A673 (cell line): ENCODE data around the gene NOC4L. TPM values are rescaled to one million over a fixed set of nuclear protein-coding genes. Genes with fewer than 3 reads are reported as not detected.

ENCODE experiments used
- BruUV-seq: library from RNA; stranded (reverse); fragments of 400-500 nt; replicated peaks from 2 replicates; lab custom pipeline; 2021; lab: Mats Ljungman, UMichigan
- CTCF ChIA-PET: fragments of 300-600 bp; sonication (Branson Sonifier 250); formaldehyde crosslinking; loops from one replicate; lab custom pipeline; 2022; ENCODE audit warnings: antibody characterized with exemption; lab: Charles Lee
- POLR2A ChIA-PET: fragments of 300-600 bp; sonication (Branson Sonifier 250); formaldehyde crosslinking; loops from one replicate; lab custom pipeline; 2022; ENCODE audit warnings: antibody characterized with exemption; ENCODE audit not compliant: low non-redundant PET; lab: Charles Lee
- DNase-seq: peaks from one replicate; pipeline ENCODE4 v3.0.0-alpha.2; 2015; ENCODE audit warnings: low spot score
- H3K27ac ChIP-seq: fragments of 200-600 bp; sonication (generic); 2 replicates; pipeline ENCODE4 v1.5.1; 2016; ENCODE audit warnings: mixed run types, low read depth, mild to moderate bottlenecking, mixed read lengths, antibody characterized with exemption, low read length; ENCODE audit not compliant: poor library complexity, severe bottlenecking
- H3K27me3 ChIP-seq: fragments of 200-600 bp; sonication (generic); replicated peaks from 2 replicates; pipeline ENCODE4 v1.6.1; 2017; ENCODE audit warnings: mixed run types, low read depth, mild to moderate bottlenecking, mixed read lengths, antibody characterized with exemption, low read length; ENCODE audit not compliant: insufficient read depth, poor library complexity
- H3K36me3 ChIP-seq: fragments of 200-600 bp; sonication (generic); 2 replicates; pipeline ENCODE4 v1.6.1; 2016; ENCODE audit warnings: mixed run types, mild to moderate bottlenecking, mixed read lengths, antibody characterized with exemption, low read length; ENCODE audit not compliant: insufficient read depth, poor library complexity, severe bottlenecking
- H3K4me1 ChIP-seq: fragments of 200-600 bp; sonication (generic); 2 replicates; pipeline ENCODE4 v1.6.1; 2017; ENCODE audit warnings: mixed run types, mild to moderate bottlenecking, mixed read lengths, antibody characterized with exemption, low read length; ENCODE audit not compliant: insufficient read depth, poor library complexity, severe bottlenecking
- H3K4me3 ChIP-seq: fragments of 200-600 bp; sonication (generic); 2 replicates; pipeline ENCODE4 v1.5.1; 2016; ENCODE audit warnings: low read depth, mixed run types, mild to moderate bottlenecking, mixed read lengths, low read length; ENCODE audit not compliant: poor library complexity, severe bottlenecking
- H3K9me3 ChIP-seq: fragments of 200-600 bp; sonication (generic); 2 replicates; pipeline ENCODE4 v1.6.1; 2016; ENCODE audit warnings: mixed run types, low read depth, mild to moderate bottlenecking, mixed read lengths, antibody characterized with exemption, low read length; ENCODE audit not compliant: poor library complexity, severe bottlenecking
- EZH2 ChIP-seq: fragments of 200-600 bp; sonication (generic); IDR thresholded peaks from 2 replicates; pipeline ENCODE4 v1.6.1; 2017; ENCODE audit warnings: borderline replicate concordance, low read depth, mild to moderate bottlenecking, mixed read lengths, antibody characterized with exemption, low read length; ENCODE audit not compliant: poor library complexity, severe bottlenecking
- intact Hi-C: fragments of 100-400 bp; cut with micrococcal nuclease; formaldehyde crosslinking; loops from one replicate; pipeline ENCODE4 v1.10.0; 2022; ENCODE audit not compliant: unreplicated experiment
- total RNA-seq: library from RNA; stranded (reverse); gene quantifications from 2 replicates; pipeline ENCODE4 v1.2.3, GENCODE V29; 2021
- TF ChIP-seq, protein P1 (sequence below): fragments of 300-800, 200-600 bp; sonication (generic); conservative IDR thresholded peaks from 2 replicates; pipeline ENCODE4 v1.5.1; 2017; ENCODE audit warnings: low read depth, mild to moderate bottlenecking, antibody characterized with exemption, low read length, moderate library complexity, mixed read lengths

Gene NOC4L
- total RNA-seq, 1 experiment from 2014 or later: 46.9 TPM

DNA sequence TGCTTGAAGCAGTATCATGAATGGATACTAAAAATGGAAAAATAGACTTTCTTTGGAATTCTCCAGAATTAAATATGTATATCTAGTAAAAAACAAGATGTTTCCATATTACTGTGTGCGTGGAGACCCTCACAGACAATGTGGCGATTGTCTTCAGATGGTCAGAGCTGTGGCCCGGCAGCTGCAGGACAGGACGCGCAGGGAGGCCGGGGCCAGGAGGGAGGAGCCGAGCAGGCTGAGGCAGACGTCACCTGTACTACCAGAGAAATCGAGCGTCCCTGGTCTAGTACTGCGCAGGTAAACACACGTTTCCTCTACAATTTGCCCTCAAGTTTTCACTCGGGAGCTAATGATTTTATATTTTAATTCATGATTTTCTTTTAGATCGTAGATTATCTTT is 23.0 kb upstream of the NOC4L start:
- ChIA-PET CTCF (no interaction called here), POLR2A (no interaction called here)
- no peaks in the 10 kb centered on the region for H3K36me3 ChIP-seq

DNA sequence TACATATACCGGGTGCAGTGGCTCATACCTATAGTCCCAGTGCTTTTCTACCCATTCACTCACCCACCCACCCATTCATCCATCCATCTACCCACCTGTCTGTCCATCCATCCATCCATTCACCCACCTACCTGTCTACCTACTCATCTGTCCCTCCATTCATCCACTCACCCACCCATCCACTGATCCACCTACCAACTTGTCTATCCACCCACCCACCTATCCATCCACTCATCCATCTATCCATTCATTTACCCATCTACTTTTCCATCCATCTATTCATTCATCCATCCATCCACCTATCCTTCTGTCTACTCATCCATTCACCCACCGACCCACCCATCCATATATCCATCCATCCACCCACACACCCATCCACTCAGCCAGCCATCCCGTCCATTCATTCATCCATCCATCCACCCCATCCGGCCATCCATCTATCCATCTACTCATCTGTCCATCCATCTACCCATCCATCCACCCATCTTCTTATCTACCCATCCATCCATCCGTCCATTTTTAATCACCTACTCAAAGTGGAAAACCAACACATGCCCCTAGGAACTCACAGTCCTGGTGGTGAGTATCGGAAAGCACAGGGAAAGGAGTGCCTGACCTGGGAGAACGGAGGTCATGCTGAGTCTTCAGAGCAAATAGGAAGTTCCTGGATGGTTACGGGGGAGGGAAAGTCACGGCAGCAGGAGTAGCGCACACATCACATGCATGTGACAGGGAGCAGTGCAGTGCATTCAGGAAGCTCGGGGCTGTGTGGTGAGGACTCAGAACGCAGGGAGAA is 20.1 kb upstream of the NOC4L start:
- Histone ChIP-seq H3K36me3 (peaks cover 6% of the 10 kb centered on the region), H3K9me3 (no peaks in the 10 kb centered on the region), H3K27me3 (no peaks in the 10 kb centered on the region), H3K4me1 (no peaks in the 10 kb centered on the region), H3K27ac (no peak overlapping the region), H3K4me3 (no peak overlapping the region)
- intact Hi-C loops: no loop called here
- no TSS peak for BruUV-seq
- POLR2A ChIA-PET: no interaction called here
- CTCF ChIA-PET: no interaction called here
- no peak for TF ChIP-seq EZH2
- TF ChIP-seq, protein P1, sequence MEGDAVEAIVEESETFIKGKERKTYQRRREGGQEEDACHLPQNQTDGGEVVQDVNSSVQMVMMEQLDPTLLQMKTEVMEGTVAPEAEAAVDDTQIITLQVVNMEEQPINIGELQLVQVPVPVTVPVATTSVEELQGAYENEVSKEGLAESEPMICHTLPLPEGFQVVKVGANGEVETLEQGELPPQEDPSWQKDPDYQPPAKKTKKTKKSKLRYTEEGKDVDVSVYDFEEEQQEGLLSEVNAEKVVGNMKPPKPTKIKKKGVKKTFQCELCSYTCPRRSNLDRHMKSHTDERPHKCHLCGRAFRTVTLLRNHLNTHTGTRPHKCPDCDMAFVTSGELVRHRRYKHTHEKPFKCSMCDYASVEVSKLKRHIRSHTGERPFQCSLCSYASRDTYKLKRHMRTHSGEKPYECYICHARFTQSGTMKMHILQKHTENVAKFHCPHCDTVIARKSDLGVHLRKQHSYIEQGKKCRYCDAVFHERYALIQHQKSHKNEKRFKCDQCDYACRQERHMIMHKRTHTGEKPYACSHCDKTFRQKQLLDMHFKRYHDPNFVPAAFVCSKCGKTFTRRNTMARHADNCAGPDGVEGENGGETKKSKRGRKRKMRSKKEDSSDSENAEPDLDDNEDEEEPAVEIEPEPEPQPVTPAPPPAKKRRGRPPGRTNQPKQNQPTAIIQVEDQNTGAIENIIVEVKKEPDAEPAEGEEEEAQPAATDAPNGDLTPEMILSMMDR: no peak
- no peak for DNase-seq

More for the DNA sequence above, 23.0 kb upstream of the NOC4L start:
- Histone ChIP-seq H3K27ac (no peak overlapping the region), H3K4me1 (no peaks in the 10 kb centered on the region), H3K4me3 (no peak overlapping the region), H3K27me3 (no peaks in the 10 kb centered on the region), H3K9me3 (no peaks in the 10 kb centered on the region)
- no peak for DNase-seq
- TF ChIP-seq, protein P1: no peak
- TF ChIP-seq EZH2: no peak
- intact Hi-C loops: no loop called here
- BruUV-seq: no TSS peak

DNA sequence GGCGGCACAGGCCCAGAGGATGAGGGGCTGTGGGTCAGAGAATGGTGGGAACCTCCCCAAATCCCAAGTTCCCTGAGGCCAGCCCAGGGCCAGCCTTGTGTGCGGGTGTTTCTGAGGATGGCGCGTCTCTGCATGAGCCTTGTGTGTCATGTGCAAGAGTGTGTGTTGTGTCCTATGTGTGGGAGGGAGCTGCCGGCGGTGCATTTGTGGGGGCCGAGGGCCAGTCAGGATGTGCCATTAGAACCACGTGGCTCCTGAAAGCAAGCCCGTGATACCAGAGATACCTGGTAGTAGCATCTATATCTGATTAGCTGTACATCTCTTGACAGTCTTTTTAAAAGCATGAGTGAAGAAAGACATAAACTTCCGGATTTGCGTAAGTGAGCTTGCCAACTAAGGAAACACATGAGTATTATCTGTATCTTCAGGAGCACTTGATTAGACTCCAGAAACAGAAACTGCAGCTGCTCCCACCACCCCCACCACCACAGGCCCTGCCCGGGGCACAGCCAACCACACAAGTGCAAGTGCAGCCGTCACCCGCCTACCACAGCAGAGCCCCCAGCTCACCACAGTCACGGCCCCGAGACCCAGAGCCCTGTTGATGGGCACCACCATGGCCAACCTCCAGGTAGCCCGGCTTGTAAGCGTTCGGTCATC is 19.4 kb upstream of the NOC4L start:
- ChIA-PET CTCF (no interaction called here), POLR2A (no interaction called here)
- Histone ChIP-seq H3K36me3 (peaks cover 6% of the 10 kb centered on the region), H3K27me3 (no peaks in the 10 kb centered on the region), H3K9me3 (no peaks in the 10 kb centered on the region), H3K4me3 (no peak overlapping the region), H3K27ac (no peak overlapping the region), H3K4me1 (no peaks in the 10 kb centered on the region)
- intact Hi-C loops: no loop called here
- DNase-seq: no peak
- no TSS peak for BruUV-seq
- TF ChIP-seq, protein P1: no peak
